Stimulated activated naive B cell treated with anti-CD40 and anti-IgM and Interleukin-4, amounts not matched to agents 10 μg/mL and 1 μg/mL and 100 μg/mL, for 72 hours (primary cell): ENCODE data around the gene DNAJB6.
"Not testable (repeated sequence)": the region's sequence is repeated elsewhere in the genome, so short reads cannot be mapped to it uniquely, and the experiment has no call there.

Source experiments
- ATAC-seq, 2 donors: fragments of 150-1000 bp; cut with Tn5 transposase; replicated peaks; 2 replicates each; pipeline ENCODE4 v1.10.0; 2021; ENCODE audit warnings: moderate library complexity in 1 of 2
- DNase-seq: peaks from one replicate; pipeline ENCODE4 v3.0.0; 2021
- H3K27ac Mint-ChIP-seq: one replicate; pipeline ENCODE4 v1.8.0; 2022; ENCODE audit warnings: mild to moderate bottlenecking, mixed read lengths
- H3K27me3 Mint-ChIP-seq, 2 donors: one replicate each; pipeline ENCODE4 v1.8.0; 2022; ENCODE audit warnings: mixed read lengths in 2 of 2
- H3K36me3 Mint-ChIP-seq, 2 donors: one replicate each; pipeline ENCODE4 v1.8.0; 2022; ENCODE audit warnings: mixed read lengths in 2 of 2, mild to moderate bottlenecking in 1 of 2
- H3K4me1 Mint-ChIP-seq, 2 donors: one replicate each; pipeline ENCODE4 v1.8.0; 2022; ENCODE audit warnings: mixed read lengths in 2 of 2, mild to moderate bottlenecking in 1 of 2
- H3K4me3 Mint-ChIP-seq, 2 donors: one replicate each; pipeline ENCODE4 v1.8.0; 2022; ENCODE audit warnings: mild to moderate bottlenecking in 2 of 2, mixed read lengths in 2 of 2, moderate library complexity in 1 of 2
- H3K9me3 Mint-ChIP-seq, 2 donors: one replicate each; pipeline ENCODE4 v1.8.0; 2022; ENCODE audit warnings: mixed read lengths in 2 of 2, mild to moderate bottlenecking in 1 of 2

DNAJB6 gene

DNA sequence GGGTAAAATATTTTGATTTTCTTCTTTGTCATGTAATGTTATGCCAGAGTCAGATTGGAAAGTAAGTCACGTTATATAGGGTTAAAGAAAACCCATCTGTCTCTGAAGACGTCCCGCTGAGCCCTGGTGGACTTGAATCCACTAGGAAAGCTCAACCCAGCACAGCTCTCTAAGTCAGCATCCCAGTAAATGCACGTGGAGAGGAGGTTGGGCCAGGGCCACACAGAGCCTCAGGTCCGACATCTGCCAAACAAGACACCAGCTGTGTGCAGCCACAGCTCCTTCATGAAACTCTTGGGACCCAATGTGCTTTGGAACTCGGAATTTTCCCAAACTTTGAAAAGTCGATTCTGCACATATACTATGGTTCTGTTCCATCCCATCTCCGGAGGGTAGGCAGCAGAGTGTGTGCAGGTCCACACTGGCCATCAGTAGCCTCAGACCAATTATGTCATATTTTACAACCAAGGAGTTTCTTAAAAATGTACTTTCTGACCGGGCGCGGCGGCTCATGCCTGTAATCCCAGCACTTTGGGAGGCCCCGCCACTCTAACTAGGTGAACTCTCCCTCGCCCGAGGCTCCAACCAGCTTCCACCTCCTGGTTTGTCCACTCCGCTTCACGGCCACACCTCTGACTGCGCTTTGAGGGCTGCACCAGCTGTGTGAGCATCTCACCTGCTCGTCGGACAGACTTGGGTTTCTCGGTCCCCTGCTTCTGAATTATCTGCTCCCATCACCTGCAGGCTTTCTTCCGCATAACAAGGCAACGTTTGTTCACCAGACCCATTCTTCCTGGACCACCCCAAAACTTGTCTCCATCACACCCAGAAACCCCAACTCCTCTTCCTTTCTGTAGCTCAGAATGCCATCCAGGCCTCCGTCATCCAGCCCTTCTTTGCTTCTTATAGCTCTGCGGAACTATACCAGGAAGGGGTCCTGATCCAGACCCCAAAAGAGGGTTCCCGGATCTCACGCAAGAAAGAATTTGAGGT lies 29.7 kb upstream of the DNAJB6 start:
- ATAC-seq: no peak
- Mint-ChIP-seq H3K27me3 (no peaks in the 10 kb centered on the region), H3K4me1 (peaks cover 10 to 22% of the 10 kb centered on the region in 2 donors), H3K9me3 (no peaks in the 10 kb centered on the region), H3K36me3 (no peaks in the 10 kb centered on the region), H3K27ac (no peak overlapping the region), H3K4me3 (no peak overlapping the region)
- no peak for DNase-seq

DNA sequence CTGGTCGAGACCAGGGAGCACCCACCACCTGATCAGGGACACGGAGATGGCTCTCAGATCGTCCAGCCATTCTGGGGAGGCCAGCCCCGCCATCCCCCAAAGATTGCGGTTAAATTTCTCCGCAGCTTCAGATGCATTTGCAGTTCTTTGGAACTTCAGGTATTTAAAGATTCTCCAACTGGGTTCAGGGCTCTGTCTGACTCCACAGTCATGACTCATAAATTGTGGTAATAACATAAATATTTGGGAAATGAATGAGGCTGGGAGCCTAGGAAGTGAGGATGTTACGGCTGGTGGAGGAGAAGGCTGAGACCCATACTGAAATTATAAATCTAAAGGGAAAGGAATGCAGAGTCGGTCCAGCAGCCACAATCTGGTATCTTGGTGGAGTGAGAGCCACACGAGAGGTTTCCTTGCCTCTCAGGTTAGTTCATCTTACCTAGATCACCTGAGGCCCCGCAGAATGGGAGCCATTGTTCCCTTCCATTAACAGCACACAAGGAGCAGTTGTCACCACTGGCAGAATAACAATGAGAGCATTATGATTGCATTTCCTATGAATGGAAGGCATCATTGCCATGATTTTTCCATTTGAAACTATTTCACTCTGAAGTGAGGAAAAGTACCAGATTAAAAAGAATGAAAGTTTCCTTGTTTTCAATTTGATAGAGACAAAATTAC lies 26.7 kb upstream of the DNAJB6 start:
- Mint-ChIP-seq H3K9me3 (no peaks in the 10 kb centered on the region), H3K4me3 (no peak overlapping the region), H3K27ac (no peak overlapping the region), H3K4me1 (peaks cover 4 to 8% of the 10 kb centered on the region in 2 donors), H3K27me3 (no peaks in the 10 kb centered on the region), H3K36me3 (no peaks in the 10 kb centered on the region)
- DNase-seq (no peak), ATAC-seq (no peak)

DNA sequence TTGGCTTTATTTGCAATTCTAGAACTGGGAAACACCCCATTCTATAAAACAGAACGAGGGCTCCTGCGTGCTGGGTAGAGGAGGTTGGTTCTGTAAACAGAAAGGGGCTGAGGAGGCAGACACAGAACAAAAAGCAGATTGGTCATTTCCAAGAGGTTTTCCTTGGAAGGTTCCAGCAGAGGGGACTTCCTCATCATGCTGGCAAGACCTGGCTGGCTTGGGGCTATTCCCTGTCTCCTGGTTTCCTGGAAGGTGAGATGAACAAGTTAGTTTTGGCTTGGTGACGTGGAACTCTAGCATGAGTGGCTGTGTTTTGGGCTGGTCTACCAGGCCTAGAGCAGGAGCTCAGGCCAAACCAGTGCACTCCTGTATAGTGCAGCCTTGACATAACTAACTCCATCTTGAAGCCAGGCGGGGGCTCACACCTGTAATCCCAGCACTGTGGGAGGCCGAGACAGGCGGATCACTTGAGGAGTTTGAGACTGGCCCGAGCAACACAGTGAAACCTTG lies 26.1 kb upstream of the DNAJB6 start:
- ATAC-seq: no peak
- Mint-ChIP-seq H3K27ac (no peak overlapping the region), H3K4me3 (no peak overlapping the region), H3K4me1 (peaks cover 4 to 8% of the 10 kb centered on the region in 2 donors), H3K9me3 (no peaks in the 10 kb centered on the region), H3K27me3 (no peaks in the 10 kb centered on the region), H3K36me3 (no peaks in the 10 kb centered on the region)
- no peak for DNase-seq

DNA sequence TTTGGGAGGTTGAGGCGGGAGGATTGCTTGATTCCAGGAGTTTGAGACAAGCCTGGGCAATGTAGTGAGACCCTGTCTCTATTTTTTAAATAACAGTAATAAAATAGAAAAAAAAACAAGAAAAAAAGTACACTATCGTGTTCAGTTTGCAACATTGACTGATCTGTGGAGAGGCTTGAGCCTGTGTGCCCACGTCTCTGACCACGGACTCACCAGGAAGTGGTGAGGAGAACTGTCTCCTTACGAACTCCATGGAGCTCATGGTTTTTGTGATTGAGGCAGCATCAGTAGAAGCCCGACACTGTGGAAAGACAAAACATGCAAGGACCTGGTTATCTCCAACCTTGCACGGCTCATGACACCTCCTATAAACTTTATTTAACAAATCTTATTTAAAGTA lies 23.9 kb upstream of the DNAJB6 start:
- DNase-seq: no peak
- no peaks in the 10 kb centered on the region for H3K36me3 Mint-ChIP-seq
- H3K4me1 Mint-ChIP-seq: peaks cover 0 to 2% of the 10 kb centered on the region in 2 donors
- H3K9me3 Mint-ChIP-seq: no peaks in the 10 kb centered on the region
- ATAC-seq: no peak
- H3K27ac Mint-ChIP-seq: no peak overlapping the region
- no peaks in the 10 kb centered on the region for H3K27me3 Mint-ChIP-seq
- H3K4me3 Mint-ChIP-seq: no peak overlapping the region

DNA sequence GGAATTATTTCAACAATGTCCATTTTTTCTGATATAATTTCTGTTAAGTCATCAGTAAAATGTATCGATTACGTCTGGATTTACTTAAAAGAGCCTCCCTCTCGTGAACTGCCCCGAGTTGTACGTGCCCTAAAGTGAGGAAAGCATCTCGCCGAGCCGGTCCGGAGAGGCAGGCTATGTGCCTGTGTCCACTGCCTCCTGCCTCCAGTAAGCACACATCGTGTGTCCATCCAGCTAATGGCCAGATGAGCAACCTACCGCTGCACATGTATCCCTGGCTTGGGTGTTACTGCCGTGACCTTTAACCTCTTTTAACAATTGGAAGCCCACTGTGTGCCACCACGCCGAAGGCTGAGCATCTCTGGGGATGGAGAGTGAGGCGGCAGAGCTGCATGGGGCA lies 23.2 kb upstream of the DNAJB6 start:
- DNase-seq (no peak), ATAC-seq (no peak)
- H3K27ac Mint-ChIP-seq: no peak overlapping the region
- H3K4me3 Mint-ChIP-seq: no peak overlapping the region
- H3K4me1 Mint-ChIP-seq: peaks cover 4 to 9% of the 10 kb centered on the region in 2 donors
- H3K9me3 Mint-ChIP-seq: no peaks in the 10 kb centered on the region
- H3K36me3 Mint-ChIP-seq: no peaks in the 10 kb centered on the region
- no peaks in the 10 kb centered on the region for H3K27me3 Mint-ChIP-seq

- no peaks in the 10 kb centered on the region for H3K27me3 Mint-ChIP-seq
- no peaks in the 10 kb centered on the region for H3K36me3 Mint-ChIP-seq
- no peaks in the 10 kb centered on the region for H3K9me3 Mint-ChIP-seq
- ATAC-seq (peak; percentile 97 to 99), DNase-seq (peak; percentile 35)
- H3K4me1 Mint-ChIP-seq: peaks cover 4 to 11% of the 10 kb centered on the region in 2 donors
- H3K4me3 Mint-ChIP-seq: peak overlapping the region; percentile 19 to 26
- H3K27ac Mint-ChIP-seq: peak overlapping the region; percentile 93
Measured at GRCh38 chr7:157318015-157318706, 18.6 kb upstream of the DNAJB6 start.

- Mint-ChIP-seq H3K36me3 (no peaks in the 10 kb centered on the region), H3K9me3 (no peaks in the 10 kb centered on the region), H3K4me1 (peaks cover 4 to 11% of the 10 kb centered on the region in 2 donors), H3K27me3 (no peaks in the 10 kb centered on the region), H3K27ac (no peak overlapping the region), H3K4me3 (no peak overlapping the region)
- ATAC-seq (no peak), DNase-seq (no peak)
Measured at GRCh38 chr7:157320608-157320980, 16.2 kb upstream of the DNAJB6 start.

DNA sequence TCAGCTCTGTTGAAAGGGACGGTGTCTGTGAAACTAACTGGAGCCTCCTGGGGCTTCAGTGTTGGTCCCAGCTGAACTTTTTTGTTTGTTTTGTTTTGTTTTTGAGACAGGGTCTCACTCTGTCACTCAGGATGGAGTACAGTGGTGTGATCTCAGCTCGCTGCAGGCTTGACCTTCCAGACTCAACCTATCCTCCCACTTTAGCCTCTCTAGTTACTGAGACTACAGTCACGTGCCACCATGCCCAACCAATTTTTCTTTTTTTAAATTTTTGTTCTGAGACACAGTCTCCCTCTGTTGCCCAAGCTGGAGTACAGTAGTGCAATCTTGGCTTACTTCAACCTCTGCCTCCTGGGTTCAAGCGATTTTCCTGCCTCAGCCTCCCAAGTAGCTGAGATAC lies 13.4 kb upstream of the DNAJB6 start:
- peaks cover 2 to 5% of the 10 kb centered on the region in 2 donors for H3K4me1 Mint-ChIP-seq
- DNase-seq (no peak), ATAC-seq (no peak)
- H3K27me3 Mint-ChIP-seq: no peaks in the 10 kb centered on the region
- H3K4me3 Mint-ChIP-seq: no peak overlapping the region
- no peak overlapping the region for H3K27ac Mint-ChIP-seq
- no peaks in the 10 kb centered on the region for H3K9me3 Mint-ChIP-seq
- H3K36me3 Mint-ChIP-seq: no peaks in the 10 kb centered on the region

DNA sequence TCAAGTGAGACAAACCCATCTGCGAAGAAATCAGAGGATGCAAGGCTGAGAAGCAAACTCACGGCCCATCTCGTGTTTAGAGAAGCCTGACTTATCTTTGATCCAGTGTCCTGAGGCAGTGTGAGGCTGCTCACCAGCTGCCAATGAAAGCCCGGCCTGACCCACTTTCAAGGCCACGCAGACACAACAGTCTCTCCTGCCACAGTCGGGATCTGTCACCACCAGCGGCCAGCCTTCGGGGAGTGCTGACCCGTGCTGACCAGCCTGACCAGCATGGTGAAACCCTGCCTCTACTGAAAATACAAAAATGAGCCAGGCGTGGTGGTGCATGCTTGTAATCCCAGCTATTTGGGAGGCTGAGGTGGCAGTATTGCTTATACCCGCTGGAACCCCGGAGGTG lies 7.4 kb upstream of the DNAJB6 start:
- H3K36me3 Mint-ChIP-seq: no peaks in the 10 kb centered on the region
- no peaks in the 10 kb centered on the region for H3K9me3 Mint-ChIP-seq
- H3K4me3 Mint-ChIP-seq: no peak overlapping the region
- H3K27ac Mint-ChIP-seq: no peak overlapping the region
- H3K4me1 Mint-ChIP-seq: peaks cover 13 to 19% of the 10 kb centered on the region in 2 donors
- ATAC-seq (no peak), DNase-seq (no peak)
- H3K27me3 Mint-ChIP-seq: no peaks in the 10 kb centered on the region

DNA sequence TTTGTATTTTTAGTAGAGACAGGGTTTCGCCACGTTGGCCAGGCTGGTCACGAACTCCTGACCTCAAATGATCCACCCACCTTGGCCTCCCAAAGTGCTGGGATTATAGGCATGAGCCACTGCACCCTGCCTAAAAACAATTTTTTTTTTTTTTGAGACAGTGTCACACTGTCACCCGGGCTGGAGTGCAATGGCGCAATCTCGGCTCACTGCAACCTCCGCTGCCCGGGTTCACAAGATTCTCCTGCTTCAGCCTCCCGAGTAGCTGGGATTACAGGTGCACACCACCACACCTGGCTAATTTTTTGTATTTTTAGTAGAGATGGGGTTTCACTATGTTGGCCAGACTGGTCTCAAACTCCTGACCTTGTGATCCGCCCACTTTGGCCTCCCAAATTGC lies 6.2 kb upstream of the DNAJB6 start:
- H3K27ac Mint-ChIP-seq, H3K36me3 Mint-ChIP-seq, ATAC-seq, H3K27me3 Mint-ChIP-seq, H3K4me3 Mint-ChIP-seq, H3K9me3 Mint-ChIP-seq, DNase-seq: not testable (repeated sequence)
- peaks cover 21 to 30% of the 10 kb centered on the region in 2 donors for H3K4me1 Mint-ChIP-seq

GRCh38 chr7:157331049-157331448 lies 5.8 kb upstream of the DNAJB6 start:
- not testable (repeated sequence) for H3K4me3 Mint-ChIP-seq, H3K27ac Mint-ChIP-seq, H3K9me3 Mint-ChIP-seq, H3K36me3 Mint-ChIP-seq, ATAC-seq, DNase-seq, H3K27me3 Mint-ChIP-seq
- H3K4me1 Mint-ChIP-seq: peaks cover 26 to 35% of the 10 kb centered on the region in 2 donors

- Mint-ChIP-seq H3K9me3 (peaks cover 0 to 1% of the 10 kb centered on the region in 2 donors), H3K4me1 (peaks cover 39 to 63% of the 10 kb centered on the region in 2 donors), H3K27me3 (no peaks in the 10 kb centered on the region), H3K36me3 (peaks cover 22 to 26% of the 10 kb centered on the region in 2 donors), H3K4me3 (peak overlapping the region; percentile 87 to 91), H3K27ac (peak overlapping the region; percentile 98)
- no peak for DNase-seq
- no peak for ATAC-seq
Measured at GRCh38 chr7:157335236-157335635, 1.6 kb upstream of the DNAJB6 start.

GRCh38 chr7:157335991-157336382 lies 817 bp upstream of the DNAJB6 start:
- DNase-seq (no peak), ATAC-seq (no peak)
- peak overlapping the region; percentile 87 to 91 for H3K4me3 Mint-ChIP-seq
- peaks cover 0 to 1% of the 10 kb centered on the region in 2 donors for H3K9me3 Mint-ChIP-seq
- peak overlapping the region; percentile 98 for H3K27ac Mint-ChIP-seq
- H3K4me1 Mint-ChIP-seq: peaks cover 44 to 71% of the 10 kb centered on the region in 2 donors
- H3K27me3 Mint-ChIP-seq: no peaks in the 10 kb centered on the region
- H3K36me3 Mint-ChIP-seq: peaks cover 27 to 28% of the 10 kb centered on the region in 2 donors
